NCI-H1694 treated with DMSO at 0.1 percent for 48 hours (cell line): Measurements from ENCODE around the gene LRP5.
"Not testable (repeated sequence)": the region's sequence is repeated elsewhere in the genome, so short reads cannot be mapped to it uniquely, and the experiment has no call there.

Experiments
- DNase-seq: peaks from one replicate; lab custom pipeline; 2025; lab: John Stamatoyannopoulos, UW

Gene LRP5

GRCh38 chr11:68392822-68393221 lies 80.4 kb downstream of the LRP5 start:
- no peak for DNase-seq

DNA sequence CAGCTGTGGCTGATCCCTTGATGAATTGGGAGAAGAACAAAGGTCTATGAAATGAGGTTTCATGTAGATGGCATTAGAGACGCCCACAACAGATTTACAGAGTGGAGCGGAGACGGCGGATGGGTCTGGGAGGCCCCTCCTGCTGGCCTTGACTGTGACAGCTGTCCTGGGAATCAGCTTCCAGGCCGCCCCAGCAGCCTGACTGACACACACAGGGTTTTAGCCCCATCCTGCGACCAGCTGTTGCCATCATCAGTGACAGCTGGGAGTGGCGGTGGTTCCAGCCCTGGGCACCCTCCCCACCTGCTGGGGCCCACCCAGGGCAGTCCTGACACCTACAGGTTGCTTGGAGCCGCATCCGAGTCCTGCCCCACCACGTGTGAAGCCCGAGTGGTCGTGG lies 84.1 kb downstream of the LRP5 start:
- peak; percentile 79 for DNase-seq

DNA sequence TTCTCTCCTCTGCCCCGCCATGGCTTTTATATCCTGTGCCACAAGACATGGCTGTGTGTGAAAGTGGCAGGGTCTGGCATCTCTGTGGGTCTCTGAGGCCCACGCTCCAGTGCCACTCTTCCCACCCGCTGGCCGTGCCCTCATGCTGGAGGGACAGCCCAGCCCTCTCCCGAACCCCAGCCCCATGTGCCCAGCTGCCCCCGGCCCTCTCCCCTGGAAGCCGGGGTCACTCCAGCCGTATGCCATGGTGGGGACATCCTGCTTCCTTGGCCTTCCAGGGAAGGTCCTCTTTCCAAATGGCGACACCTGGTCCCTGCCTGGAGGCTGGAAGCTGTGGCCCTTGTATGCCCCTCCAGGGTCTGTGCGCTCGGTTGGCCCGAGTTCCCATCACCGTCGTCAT lies 84.9 kb downstream of the LRP5 start:
- DNase-seq: no peak

GRCh38 chr11:68398995-68399851 lies 86.8 kb downstream of the LRP5 start:
- DNase-seq: peak; percentile 48

DNA sequence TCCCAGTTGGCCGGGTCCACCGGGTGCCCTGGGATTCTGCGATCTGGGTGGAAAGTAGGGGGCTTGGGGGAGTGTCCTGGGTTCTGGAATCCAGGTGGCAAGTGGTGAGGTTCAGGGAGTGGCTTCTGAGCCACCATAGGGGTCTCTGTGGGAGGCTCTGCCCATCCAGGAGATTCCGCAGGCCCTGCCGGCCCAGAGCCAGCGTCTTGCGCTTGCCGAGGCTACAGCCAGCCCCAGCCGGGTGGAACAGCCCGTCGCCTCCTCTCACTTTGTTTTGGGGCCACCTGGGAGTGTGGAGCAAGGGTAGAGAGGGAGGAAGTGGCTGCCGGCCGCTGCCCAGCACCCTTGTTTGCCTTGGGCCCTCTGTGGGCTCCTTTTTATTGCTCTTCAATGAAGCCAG lies 87.5 kb downstream of the LRP5 start:
- no peak for DNase-seq

GRCh38 chr11:68400584-68400983 lies 88.2 kb downstream of the LRP5 start:
- DNase-seq: not testable (repeated sequence)

- no peak for DNase-seq
These were observed 89.5 kb downstream of the LRP5 start for GRCh38 chr11:68401856-68402255.

DNA sequence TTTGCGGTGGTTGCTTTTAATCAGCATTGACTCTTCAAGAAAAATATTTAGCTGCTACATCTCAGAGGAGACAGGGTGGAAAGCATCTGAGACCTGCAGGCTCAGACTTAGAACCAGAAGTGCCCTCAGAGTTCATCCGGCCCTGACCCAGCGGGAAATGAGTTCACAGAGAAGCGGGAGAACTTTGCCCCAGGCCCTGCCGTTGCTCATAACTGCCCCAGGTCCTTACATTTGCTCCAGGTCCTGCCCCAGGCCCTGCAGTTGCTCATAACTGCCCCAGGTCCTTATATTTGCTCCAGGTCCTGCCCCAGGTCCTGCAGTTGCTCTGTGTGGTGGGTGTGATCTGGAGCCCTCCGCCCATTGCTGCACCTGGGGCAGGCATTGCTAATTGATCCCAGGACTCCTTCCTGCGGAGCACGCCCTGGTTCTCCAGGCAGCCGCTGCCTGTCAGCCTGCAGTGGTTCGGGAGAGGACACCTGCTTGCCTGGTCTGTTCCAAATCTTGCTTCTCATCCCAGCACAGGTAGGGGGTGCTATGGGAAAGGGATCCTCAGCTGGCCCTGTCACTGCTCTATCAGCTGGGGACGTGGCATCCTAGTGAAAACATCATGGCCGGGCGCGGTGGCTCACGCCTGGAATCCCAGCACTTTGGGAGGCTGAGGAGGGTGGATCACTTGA lies 90.1 kb downstream of the LRP5 start:
- no peak for DNase-seq

DNA sequence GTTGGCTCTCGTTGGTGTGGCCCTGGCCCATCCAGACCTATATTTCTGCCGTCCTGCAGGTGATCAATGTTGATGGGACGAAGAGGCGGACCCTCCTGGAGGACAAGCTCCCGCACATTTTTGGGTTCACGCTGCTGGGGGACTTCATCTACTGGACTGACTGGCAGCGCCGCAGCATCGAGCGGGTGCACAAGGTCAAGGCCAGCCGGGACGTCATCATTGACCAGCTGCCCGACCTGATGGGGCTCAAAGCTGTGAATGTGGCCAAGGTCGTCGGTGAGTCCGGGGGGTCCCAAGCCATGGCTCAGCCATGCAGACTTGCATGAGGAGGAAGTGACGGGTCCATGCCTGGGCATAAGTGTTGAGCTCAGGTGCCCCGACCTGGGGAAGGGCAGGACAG lies 91.0 kb downstream of the LRP5 start:
- no peak for DNase-seq

GRCh38 chr11:68403831-68404230 lies 91.4 kb downstream of the LRP5 start:
- DNase-seq: no peak

- no peak for DNase-seq
These were observed 94.2 kb downstream of the LRP5 start for GRCh38 chr11:68406324-68407313.

GRCh38 chr11:68408512-68408911 lies 96.1 kb downstream of the LRP5 start:
- no peak for DNase-seq

GRCh38 chr11:68409748-68410344 lies 97.5 kb downstream of the LRP5 start:
- no peak for DNase-seq

DNA sequence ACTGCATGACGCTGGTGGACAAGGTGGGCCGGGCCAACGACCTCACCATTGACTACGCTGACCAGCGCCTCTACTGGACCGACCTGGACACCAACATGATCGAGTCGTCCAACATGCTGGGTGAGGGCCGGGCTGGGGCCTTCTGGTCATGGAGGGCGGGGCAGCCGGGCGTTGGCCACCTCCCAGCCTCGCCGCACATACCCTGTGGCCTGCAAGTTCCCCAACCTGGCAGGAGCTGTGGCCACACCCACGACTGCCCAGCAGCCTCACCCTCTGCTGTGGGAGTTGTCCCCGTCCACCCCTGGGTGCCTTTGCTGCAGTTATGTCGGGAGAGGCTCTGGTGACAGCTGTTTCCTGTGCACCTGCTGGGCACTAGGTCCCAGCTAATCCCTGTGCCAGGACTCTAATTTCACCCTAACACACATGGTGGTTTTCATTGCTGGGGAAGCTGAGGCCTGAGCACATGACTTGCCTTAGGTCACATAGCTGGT lies 99.2 kb downstream of the LRP5 start:
- DNase-seq: no peak

DNA sequence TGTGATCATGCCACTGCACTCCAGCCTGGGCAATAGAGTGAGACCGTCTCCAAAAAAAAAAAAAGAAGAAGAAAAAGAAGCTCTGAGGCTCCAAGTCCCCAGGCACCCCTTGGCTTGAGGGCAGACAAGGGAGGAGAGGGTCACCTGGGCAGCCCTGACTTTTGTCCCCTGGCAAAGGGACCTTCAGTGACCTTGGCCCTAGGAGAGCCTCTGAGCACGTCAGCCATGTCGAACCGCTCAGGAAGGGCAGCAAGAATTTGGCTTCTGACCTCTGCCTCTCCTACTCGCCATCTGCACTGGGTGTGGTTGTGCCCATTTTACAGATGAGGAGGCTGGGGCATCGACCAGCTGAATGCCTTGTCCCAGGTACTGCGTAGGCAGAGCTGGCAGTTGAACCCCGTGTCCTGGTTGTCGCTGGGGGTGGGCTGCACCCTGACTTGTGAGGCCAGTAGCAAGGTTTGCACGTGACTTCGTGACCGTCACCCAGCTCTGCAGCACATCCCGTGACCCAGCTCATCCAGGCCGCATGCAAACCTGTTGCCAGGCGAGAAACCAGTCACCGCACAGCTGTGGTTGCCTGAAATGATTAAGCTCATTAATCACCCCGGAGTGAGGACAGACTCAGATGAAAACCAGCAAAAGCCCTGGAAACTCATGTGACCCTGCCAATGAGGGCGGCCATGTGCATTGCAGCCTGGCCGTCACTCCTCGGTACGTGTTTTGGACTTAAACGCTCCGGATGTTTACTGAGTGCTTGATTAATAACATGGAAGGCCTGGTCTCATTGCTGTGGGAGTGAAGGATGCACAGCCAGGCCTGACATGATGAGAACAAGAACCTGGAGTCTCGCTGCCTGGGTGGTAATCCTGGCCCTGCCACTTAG lies 100.4 kb downstream of the LRP5 start:
- DNase-seq: no peak

- no peak for DNase-seq
These were observed 101.2 kb downstream of the LRP5 start for GRCh38 chr11:68413591-68413999.

- no peak for DNase-seq
These were observed 102.3 kb downstream of the LRP5 start for GRCh38 chr11:68414496-68415221.

DNA sequence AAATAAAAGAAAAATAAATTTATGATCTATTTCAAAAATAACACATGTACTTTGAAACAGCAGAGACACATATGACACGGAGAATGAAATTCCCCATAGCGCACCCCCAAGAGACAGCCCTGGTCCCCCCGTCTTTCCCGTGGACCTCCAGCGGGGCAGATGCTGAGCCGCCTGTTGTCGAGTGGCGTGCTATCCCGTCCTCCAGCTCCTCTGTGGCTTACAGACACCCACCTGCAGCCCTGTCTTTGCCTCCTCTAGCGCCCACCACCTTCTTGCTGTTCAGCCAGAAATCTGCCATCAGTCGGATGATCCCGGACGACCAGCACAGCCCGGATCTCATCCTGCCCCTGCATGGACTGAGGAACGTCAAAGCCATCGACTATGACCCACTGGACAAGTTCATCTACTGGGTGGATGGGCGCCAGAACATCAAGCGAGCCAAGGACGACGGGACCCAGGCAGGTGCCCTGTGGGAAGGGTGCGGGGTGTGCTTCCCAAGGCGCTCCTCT lies 103.7 kb downstream of the LRP5 start:
- DNase-seq: no peak

DNA sequence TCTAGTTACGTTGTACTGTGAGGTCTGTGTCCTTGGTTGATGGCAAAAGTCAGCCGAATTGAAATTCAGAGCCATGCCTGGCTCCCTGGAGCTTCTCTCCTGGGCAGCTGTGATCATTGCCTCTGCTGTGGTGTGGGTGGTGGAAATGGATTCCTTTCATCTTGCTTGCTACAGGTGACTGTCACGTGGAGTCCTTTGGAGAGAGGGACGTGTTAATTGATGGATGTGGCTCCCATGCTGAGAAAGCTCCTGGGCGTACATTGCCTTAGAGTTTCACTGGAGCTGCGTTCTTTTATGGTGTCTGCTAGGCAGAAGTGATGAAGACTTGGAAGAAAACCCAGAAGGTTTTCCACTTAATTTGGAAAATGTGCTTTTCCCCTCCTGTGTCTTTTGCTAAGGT lies 106.3 kb downstream of the LRP5 start:
- no peak for DNase-seq

DNA sequence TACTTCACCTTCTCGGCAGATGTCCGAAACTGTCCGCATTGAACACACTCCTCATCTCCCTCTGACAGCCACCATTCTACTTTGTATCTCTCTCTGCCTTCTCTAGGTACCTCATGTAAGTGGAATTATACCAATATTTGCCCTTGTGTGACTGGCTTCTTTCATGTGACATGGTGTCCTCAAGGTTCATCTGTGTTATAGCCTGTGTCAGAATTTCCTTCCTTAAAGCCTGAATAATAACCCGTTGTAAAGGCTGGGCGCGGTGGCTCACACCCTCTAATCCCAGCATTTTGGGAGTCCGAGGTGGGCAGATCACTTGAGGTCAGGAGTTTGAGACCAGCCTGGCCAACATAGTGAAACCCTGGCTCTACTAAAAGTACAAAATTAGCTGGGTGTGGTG lies 107.8 kb downstream of the LRP5 start:
- DNase-seq: no peak
